HCT116 (cell line): ENCODE measurements around the gene CD3D.

Experiments used
- CTCF ChIP-seq, 3 experiments: fragments of 200-600 bp in 1 of 3; sonication (generic) in 1 of 3; IDR thresholded peaks in 2 of 3; conservative IDR thresholded peaks in 1 of 3; 2 replicates each; pipeline ENCODE4 v1.5.1; 2012 to 2017; ENCODE audit warnings: low read depth in 2 of 3, low read length in 2 of 3, antibody characterized with exemption in 1 of 3, borderline replicate concordance in 1 of 3, control low read depth in 1 of 3, mild to moderate bottlenecking in 1 of 3, mixed read lengths in 1 of 3, mixed run types in 1 of 3, moderate library complexity in 1 of 3; ENCODE audit not compliant: insufficient read depth in 1 of 3
- ELF1 ChIP-seq: IDR thresholded peaks from 2 replicates; pipeline ENCODE4 v1.6.1; 2012; ENCODE audit warnings: low read depth, borderline replicate concordance
- EZH2phosphoT487 ChIP-seq: fragments of 200-600 bp; IDR thresholded peaks from 2 replicates; pipeline ENCODE4 v1.6.1; 2018; ENCODE audit warnings: antibody characterized with exemption, borderline replicate concordance
- JUND ChIP-seq: IDR thresholded peaks from 2 replicates; pipeline ENCODE4 v1.6.1; 2012
- MAX ChIP-seq: IDR thresholded peaks from 2 replicates; pipeline ENCODE4 v1.6.1; 2012
- POLR2AphosphoS5 ChIP-seq: IDR thresholded peaks from 2 replicates; pipeline ENCODE4 v1.6.1; 2011; ENCODE audit warnings: mild to moderate bottlenecking, low read depth, low read length, moderate library complexity
- REST ChIP-seq: IDR thresholded peaks from 2 replicates; pipeline ENCODE4 v1.6.1; 2012; ENCODE audit warnings: low read depth
- SIN3A ChIP-seq: IDR thresholded peaks from 2 replicates; pipeline ENCODE4 v1.6.1; 2012; ENCODE audit warnings: low read depth
- SRF ChIP-seq: IDR thresholded peaks from 2 replicates; pipeline ENCODE4 v1.6.1; 2012; ENCODE audit warnings: low read depth
- YY1 ChIP-seq: IDR thresholded peaks from 2 replicates; pipeline ENCODE4 v1.6.1; 2011; ENCODE audit warnings: low read length, low read depth, moderate library complexity, mild to moderate bottlenecking; ENCODE audit not compliant: insufficient replicate concordance; ENCODE audit errors: extremely low read depth
- ZFX ChIP-seq: fragments of 450-650 bp; IDR thresholded peaks from 2 replicates; pipeline ENCODE4 v1.6.1; 2017

GRCh38 chr11:118373263-118373662 is 30.8 kb upstream of the CD3D start:
- TF ChIP-seq EZH2phosphoT487 (no peak), SIN3A (no peak), REST (no peak), ELF1 (no peak), SRF (no peak), CTCF (IDR thresholded peaks at IDR 0.05 in 2 of 3, conservative IDR thresholded peaks at IDR 0.05 in 1 of 3; ENCODE audit: borderline replicate concordance in 1 of 3, insufficient read depth in 1 of 3, low read depth in 2 of 3, low read length in 2 of 3) (no peak), ZFX (no peak), MAX (no peak), JUND (no peak), YY1 (no peak), POLR2AphosphoS5 (no peak)
